Adrenal gland (tissue), 12 donors: ENCODE results near the gene PRM1. TPM values are rescaled to one million over a fixed set of nuclear protein-coding genes. Genes with fewer than 3 reads are reported as not detected.

Source experiments
- DNase-seq, 7 donors: peaks; one replicate each; pipeline ENCODE4 v3.0.0-alpha.2; 2019 to 2020
- H3K27ac ChIP-seq, 5 donors: fragments of 200-600 bp; sonication (generic) in 4 of 5; 1 replicate in 3 of 5; 2 replicates in 2 of 5; pipeline versions ENCODE4 v1.5.1 to v1.8.0; 2016 to 2020; ENCODE audit warnings: mild to moderate bottlenecking in 1 of 5
- H3K27me3 ChIP-seq: fragments of 200-600 bp; 2 replicates; pipeline ENCODE4 v1.8.0; 2021
- H3K36me3 ChIP-seq, 2 donors: fragments of 200-600 bp; replicated peaks in 1 of 2; 1 replicate in 1 of 2; 2 replicates in 1 of 2; pipeline versions ENCODE4 v1.5.1 to v1.8.0; 2018 to 2022
- H3K4me1 ChIP-seq, 2 donors: fragments of 200-600 bp; replicated peaks in 1 of 2; 1 replicate in 1 of 2; 2 replicates in 1 of 2; pipeline versions ENCODE4 v1.5.1 to v1.8.0; 2018 to 2021
- H3K4me3 ChIP-seq, 4 donors: fragments of 200-600 bp; sonication (generic) in 3 of 4; one replicate each; pipeline ENCODE4 v1.5.1; 2016 to 2018
- H3K9me3 ChIP-seq, 3 donors: fragments of 200-600 bp; sonication (generic) in 1 of 3; replicated peaks in 1 of 3; 1 replicate in 2 of 3; 2 replicates in 1 of 3; pipeline versions ENCODE4 v1.5.1 to v1.8.0; 2016 to 2021
- POLR2A ChIP-seq, 2 donors: fragments of 450-650 bp; IDR thresholded peaks; one replicate each; pipeline ENCODE4 v1.6.1; 2017; ENCODE audit warnings: antibody characterized with exemption in 2 of 2, mild to moderate bottlenecking in 2 of 2, moderate library complexity in 1 of 2
- WGBS, 4 donors: extraction: QIAGEN DNeasy Blood & Tissue Kit in 2 of 4; methylation state at CpG; one replicate each; pipeline versions ENCODE4 v1.1.5 to v1.1.7; 2013 to 2017; 5-methylcytosine and 5-hydroxymethylcytosine counted together
- intact Hi-C, 2 donors: fragments of 100-400 bp; cut with DNase I; formaldehyde crosslinking; loops; one replicate each; pipeline versions ENCODE4 v1.14.1 to v1.15.0; 2022 to 2023
- polyA plus RNA-seq, 3 donors: library from polyadenylated mRNA; stranded (reverse); fragments of 200-250 nt in 2 of 3; fragments of 350-450 nt in 1 of 3; fragmentation: Illumina TruSeq in 1 of 3; extraction: RNeasy Lipid Tissue Mini Kit (QIAGEN cat#74804) in 1 of 3; gene quantifications; one replicate each; pipeline ENCODE4 v1.2.3, GENCODE V29; 2013 to 2014
- total RNA-seq, 9 donors: library from RNA; depleted of rRNA in 4 of 9; stranded (reverse); fragments of >200 nt in 4 of 9; fragments of 120-200 nt in 1 of 9; fragmentation: NEBNext Ultra II Directional in 1 of 9; extraction: Animal tissue kit (Norgen Biotek cat#: 25700) in 1 of 9; gene quantifications; one replicate each; pipeline versions ENCODE4 v1.1.0 to v1.2.4, GENCODE V29; 2013 to 2023
- TF ChIP-seq, protein P1 (sequence below), 6 experiments: fragments of 450-650 bp in 4 of 6; fragments of 200-600 bp in 2 of 6; sonication (generic) in 1 of 6; IDR thresholded peaks; 1 replicate in 5 of 6; 2 replicates in 1 of 6; pipeline versions ENCODE4 v1.5.1 to v1.8.0; 2016 to 2021; ENCODE audit warnings: antibody characterized with exemption in 6 of 6, mild to moderate bottlenecking in 2 of 6, moderate library complexity in 1 of 6
- donor health status: healthy with polysubstance abuse.
- donor health status: Bipolar disorder and iron deficiency.
- donor health status: DM: yes; HTN: yes; CAD: no.
- donor health status: DM: no; HTN: no; CAD: no.
- donor health status: DM: no; HTN: no; CAD: no.
- donor health status: DM: yes; HTN: yes; CAD: no.

PRM1 gene
- total and polyA plus RNA-seq, 12 donors: not detected

- no peak for DNase-seq
- 88 to 92% (median 91%) methylated on average over 8 of the region's 8 CpGs for WGBS, 4 donors
- Histone ChIP-seq H3K4me3 (no peak overlapping the region), H3K36me3 (no peaks in the 10 kb centered on the region), H3K27ac (no peak overlapping the region), H3K27me3 (no peaks in the 10 kb centered on the region), H3K4me1 (peaks cover 0 to 18% of the 10 kb centered on the region in 2 donors), H3K9me3 (no peaks in the 10 kb centered on the region)
- TF ChIP-seq POLR2A (IDR thresholded peaks at IDR 0.05): no peak
- TF ChIP-seq, protein P1, sequence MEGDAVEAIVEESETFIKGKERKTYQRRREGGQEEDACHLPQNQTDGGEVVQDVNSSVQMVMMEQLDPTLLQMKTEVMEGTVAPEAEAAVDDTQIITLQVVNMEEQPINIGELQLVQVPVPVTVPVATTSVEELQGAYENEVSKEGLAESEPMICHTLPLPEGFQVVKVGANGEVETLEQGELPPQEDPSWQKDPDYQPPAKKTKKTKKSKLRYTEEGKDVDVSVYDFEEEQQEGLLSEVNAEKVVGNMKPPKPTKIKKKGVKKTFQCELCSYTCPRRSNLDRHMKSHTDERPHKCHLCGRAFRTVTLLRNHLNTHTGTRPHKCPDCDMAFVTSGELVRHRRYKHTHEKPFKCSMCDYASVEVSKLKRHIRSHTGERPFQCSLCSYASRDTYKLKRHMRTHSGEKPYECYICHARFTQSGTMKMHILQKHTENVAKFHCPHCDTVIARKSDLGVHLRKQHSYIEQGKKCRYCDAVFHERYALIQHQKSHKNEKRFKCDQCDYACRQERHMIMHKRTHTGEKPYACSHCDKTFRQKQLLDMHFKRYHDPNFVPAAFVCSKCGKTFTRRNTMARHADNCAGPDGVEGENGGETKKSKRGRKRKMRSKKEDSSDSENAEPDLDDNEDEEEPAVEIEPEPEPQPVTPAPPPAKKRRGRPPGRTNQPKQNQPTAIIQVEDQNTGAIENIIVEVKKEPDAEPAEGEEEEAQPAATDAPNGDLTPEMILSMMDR (IDR thresholded peaks at IDR 0.05): no peak
- intact Hi-C loops: no loop called here
These were observed 18.2 kb downstream of the PRM1 start for GRCh38 chr16:11262915-11263314.

DNA sequence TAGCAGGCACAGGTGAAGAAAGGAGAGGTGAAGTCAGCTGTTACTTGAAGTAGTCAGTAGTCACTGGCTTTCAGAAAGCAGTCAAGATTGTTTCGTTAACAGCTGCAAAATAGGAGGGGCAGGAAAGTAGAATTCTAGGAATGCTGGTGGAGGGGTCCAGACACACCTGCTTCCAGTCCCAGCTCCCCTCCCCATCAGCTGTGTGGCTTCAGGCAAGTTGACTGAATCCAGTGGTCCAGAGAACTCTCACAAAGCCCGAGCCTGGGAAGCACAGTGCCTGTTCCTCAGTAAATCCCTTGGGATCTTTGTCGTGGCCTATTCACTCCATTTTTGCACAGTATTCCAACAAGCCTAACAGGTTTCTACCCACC, 20.5 kb downstream of the PRM1 start:
- whole genome bisulfite sequencing, 4 donors: 78 to 90% (median 88%) methylated on average over 3 of the region's 3 CpGs
- Histone ChIP-seq H3K36me3 (no peaks in the 10 kb centered on the region), H3K27me3 (no peaks in the 10 kb centered on the region), H3K9me3 (no peaks in the 10 kb centered on the region), H3K4me1 (peaks cover 0 to 26% of the 10 kb centered on the region in 2 donors), H3K4me3 (no peak overlapping the region), H3K27ac (no peak overlapping the region)
- no peak for DNase-seq
- TF ChIP-seq, protein P1 (IDR thresholded peaks at IDR 0.05): no peak
- TF ChIP-seq POLR2A (IDR thresholded peaks at IDR 0.05): no peak
- intact Hi-C loops: no loop called here

DNA sequence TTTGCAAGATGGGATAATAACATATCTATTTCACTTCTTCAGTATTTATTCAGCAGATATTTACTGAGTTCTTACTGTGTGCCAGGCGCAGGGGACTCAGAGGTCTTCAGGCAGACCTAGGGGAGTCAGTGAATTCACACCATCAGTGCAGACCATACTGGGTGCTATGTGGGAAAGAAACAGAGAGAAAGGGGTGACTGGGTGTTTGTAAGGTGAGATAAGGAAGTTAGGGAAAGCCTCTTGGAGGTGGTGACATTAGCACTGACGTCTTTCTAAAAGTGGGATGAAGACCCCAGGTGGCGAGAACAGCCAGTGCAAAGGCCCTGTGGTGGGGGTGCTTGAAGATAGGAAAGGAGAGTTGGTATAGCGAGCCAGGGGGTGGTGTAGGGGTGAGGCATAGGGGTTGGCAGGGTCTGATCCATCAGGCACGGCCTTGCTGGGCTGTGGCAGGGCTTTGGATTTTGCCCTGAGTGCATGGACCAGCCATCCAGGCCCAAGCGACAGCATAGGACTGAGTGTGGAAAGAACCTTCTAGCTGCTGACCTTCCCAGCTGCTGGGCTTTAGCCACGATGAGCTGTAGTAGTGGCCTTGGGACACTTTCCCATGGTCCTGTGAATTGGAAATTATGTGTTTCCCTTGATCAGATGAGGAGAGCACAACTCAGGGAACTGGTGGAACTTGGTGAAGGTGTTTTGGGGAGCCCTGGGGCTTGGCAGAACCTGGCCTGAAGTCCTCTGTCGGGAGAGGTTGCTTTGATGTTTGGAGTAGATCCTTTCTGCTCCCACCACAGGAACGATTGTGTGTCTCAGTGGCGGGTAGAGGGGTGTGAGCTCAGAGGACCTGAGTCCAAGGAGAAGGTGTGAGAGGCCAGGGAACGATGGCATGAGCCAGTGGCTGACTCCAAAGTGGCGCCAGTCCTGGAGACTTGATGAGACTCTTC, 21.2 kb downstream of the PRM1 start:
- no peak overlapping the region for H3K27ac ChIP-seq
- WGBS, 4 donors: 80 to 91% (median 84%) methylated on average over 10 to 12 of the region's 12 CpGs
- no peaks in the 10 kb centered on the region for H3K27me3 ChIP-seq
- H3K4me3 ChIP-seq: no peak overlapping the region
- H3K36me3 ChIP-seq: no peaks in the 10 kb centered on the region
- H3K9me3 ChIP-seq: no peaks in the 10 kb centered on the region
- intact Hi-C loops: loop anchor here (5.0 to 10.0 kb wide), 3 partner anchors 95 to 293 kb away; no protein-coding TSS in a partner anchor
- TF ChIP-seq, protein P1 (IDR thresholded peaks at IDR 0.05): no peak
- TF ChIP-seq POLR2A (IDR thresholded peaks at IDR 0.05): no peak
- DNase-seq: peak; percentile 38 to 73 (median 46)
- peaks cover 0 to 32% of the 10 kb centered on the region in 2 donors for H3K4me1 ChIP-seq

DNA sequence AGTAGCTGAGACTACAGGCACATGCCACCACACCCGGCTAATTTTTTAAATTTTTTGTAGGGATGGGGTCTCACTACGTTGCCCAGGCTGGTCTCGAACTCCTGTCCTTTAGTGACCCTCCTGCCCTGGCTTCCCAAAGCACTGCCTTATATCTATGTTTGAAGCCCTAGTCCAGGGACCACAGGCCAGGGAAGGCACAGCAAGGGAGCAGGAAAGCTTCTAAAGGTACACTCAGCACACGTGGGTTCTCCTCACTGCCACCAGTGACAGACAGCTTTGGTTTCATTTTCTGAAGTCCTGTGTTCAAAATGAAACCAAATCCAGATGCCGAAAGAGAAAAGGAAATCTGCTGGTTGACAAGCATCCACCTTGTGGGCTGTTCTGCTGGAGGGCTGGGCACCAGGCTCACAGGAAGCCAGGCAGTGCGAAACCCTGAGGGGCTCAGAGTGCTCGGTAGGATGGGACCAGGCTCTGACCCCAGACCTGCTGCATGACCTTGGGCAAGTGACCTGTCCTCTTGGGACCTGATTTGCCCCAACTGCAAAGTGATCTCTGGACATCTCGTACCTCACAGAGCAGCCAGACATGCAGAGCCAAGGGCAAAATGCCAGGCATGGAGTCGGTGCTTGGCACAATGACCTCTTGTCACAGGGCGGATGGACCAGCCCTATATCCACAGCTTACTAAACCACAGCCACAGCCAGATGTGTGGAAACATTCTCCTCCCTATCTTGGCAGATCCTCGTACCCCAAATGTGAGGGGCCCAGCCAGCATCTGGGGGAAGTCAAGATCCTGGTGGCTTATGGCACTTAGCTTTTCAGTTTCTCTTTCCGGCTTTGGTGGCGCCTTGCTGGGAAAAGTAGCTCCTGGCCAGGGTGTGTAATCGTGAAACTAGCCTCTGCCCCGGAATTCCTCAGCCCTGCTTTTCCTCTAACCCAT, 22.3 kb downstream of the PRM1 start:
- intact Hi-C loops: loop anchor here (5.0 to 10.0 kb wide), 3 partner anchors 96 to 292 kb away; no protein-coding TSS in a partner anchor
- TF ChIP-seq POLR2A (IDR thresholded peaks at IDR 0.05): no peak
- TF ChIP-seq, protein P1 (IDR thresholded peaks at IDR 0.05): no peak
- Histone ChIP-seq H3K27ac (peak overlapping the region in 1 of 5 donors; percentile 30), H3K4me1 (peaks cover 0 to 38% of the 10 kb centered on the region in 2 donors), H3K9me3 (no peaks in the 10 kb centered on the region), H3K27me3 (no peaks in the 10 kb centered on the region), H3K4me3 (no peak overlapping the region), H3K36me3 (no peaks in the 10 kb centered on the region)
- WGBS, 4 donors: 46 to 61% (median 47%) methylated on average over 12 to 15 of the region's 15 CpGs
- DNase-seq: peak; percentile 53 to 84 (median 67)
